HL-60 (cell line): ENCODE measurements around the gene ARID3C.

Source experiments
- GABPA ChIP-seq: IDR thresholded peaks from 2 replicates; pipeline ENCODE4 v1.6.1; 2012; ENCODE audit warnings: low read depth
- POLR2AphosphoS5 ChIP-seq: IDR thresholded peaks from 2 replicates; pipeline ENCODE4 v1.6.1; 2012; ENCODE audit warnings: low read depth
- REST ChIP-seq: IDR thresholded peaks from 2 replicates; pipeline ENCODE4 v1.6.1; 2012; ENCODE audit warnings: low read depth; ENCODE audit not compliant: insufficient replicate concordance
- SPI1 ChIP-seq: IDR thresholded peaks from 2 replicates; pipeline ENCODE4 v1.6.1; 2012; ENCODE audit warnings: low read depth, mild to moderate bottlenecking, borderline replicate concordance
- TF ChIP-seq, protein P1 (sequence below): IDR thresholded peaks from one replicate; pipeline ENCODE4 v1.5.1; 2011; ENCODE audit warnings: low read length, control low read depth, inconsistent platforms; ENCODE audit not compliant: insufficient read depth

DNA sequence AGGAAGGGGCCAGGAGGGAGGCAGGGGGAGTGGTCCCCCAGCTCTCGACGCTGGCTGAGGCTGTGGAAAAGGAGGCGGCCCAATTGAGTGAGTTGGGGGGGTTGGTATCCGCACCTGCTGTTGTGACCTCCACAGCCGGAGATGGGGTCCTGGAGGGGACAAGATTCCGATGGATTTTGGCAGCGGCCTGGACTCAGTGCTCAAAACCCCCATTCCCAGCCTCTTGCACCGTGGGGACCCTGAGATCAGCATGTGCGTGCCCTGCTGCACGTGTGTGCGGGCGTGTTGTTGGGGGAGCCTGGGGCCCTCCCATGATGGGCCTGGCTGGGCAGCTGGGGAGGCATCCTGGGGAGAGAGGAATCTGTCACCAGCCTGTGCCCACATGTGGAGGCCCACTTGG lies 54.3 kb downstream of the ARID3C start:
- TF ChIP-seq, protein P1, sequence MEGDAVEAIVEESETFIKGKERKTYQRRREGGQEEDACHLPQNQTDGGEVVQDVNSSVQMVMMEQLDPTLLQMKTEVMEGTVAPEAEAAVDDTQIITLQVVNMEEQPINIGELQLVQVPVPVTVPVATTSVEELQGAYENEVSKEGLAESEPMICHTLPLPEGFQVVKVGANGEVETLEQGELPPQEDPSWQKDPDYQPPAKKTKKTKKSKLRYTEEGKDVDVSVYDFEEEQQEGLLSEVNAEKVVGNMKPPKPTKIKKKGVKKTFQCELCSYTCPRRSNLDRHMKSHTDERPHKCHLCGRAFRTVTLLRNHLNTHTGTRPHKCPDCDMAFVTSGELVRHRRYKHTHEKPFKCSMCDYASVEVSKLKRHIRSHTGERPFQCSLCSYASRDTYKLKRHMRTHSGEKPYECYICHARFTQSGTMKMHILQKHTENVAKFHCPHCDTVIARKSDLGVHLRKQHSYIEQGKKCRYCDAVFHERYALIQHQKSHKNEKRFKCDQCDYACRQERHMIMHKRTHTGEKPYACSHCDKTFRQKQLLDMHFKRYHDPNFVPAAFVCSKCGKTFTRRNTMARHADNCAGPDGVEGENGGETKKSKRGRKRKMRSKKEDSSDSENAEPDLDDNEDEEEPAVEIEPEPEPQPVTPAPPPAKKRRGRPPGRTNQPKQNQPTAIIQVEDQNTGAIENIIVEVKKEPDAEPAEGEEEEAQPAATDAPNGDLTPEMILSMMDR: no peak
- no peak for TF ChIP-seq REST
- no peak for TF ChIP-seq POLR2AphosphoS5
- no peak for TF ChIP-seq GABPA
- no peak for TF ChIP-seq SPI1
